A549 (cell line): ENCODE measurements around the gene PDE4C.

ENCODE experiments used
- CTCF ChIP-seq: fragments of >200 bp; sonication (Bioruptor Twin); formaldehyde crosslinking; IDR thresholded peaks from 3 replicates; pipeline ENCODE4 v1.5.1; 2016
- GATA3 ChIP-seq: IDR thresholded peaks from 2 replicates; pipeline ENCODE4 v1.6.1; 2012; ENCODE audit warnings: borderline replicate concordance
- HOXA7 ChIP-seq: fragments of 250-450 bp; sonication (Bioruptor Pico); IDR thresholded peaks from 2 replicates; pipeline ENCODE4 v1.5.0; 2020; ENCODE audit warnings: mild to moderate bottlenecking, moderate library complexity
- RFX5 ChIP-seq: fragments of 450-650 bp; IDR thresholded peaks from 2 replicates; pipeline ENCODE4 v1.7.1; 2014; ENCODE audit warnings: antibody characterized with exemption, mild to moderate bottlenecking, moderate library complexity
- TP53 ChIP-seq: fragments of 250-450 bp; sonication (Bioruptor Pico); IDR thresholded peaks from 2 replicates; pipeline ENCODE4 v1.5.0; 2021; ENCODE audit warnings: mild to moderate bottlenecking, moderate library complexity

GRCh38 chr19:18225355-18225701 is 910 bp downstream of the PDE4C start:
- TF ChIP-seq CTCF, result no peak
- TF ChIP-seq HOXA7, result no peak
- TF ChIP-seq RFX5, result no peak
- TF ChIP-seq GATA3, result no peak
- no peak for TF ChIP-seq TP53 (CRISPR knock-in tag)
